ENCODE measurements around the gene BTN3A1.
"Not testable (repeated sequence)": the region's sequence is repeated elsewhere in the genome, so short reads cannot be mapped to it uniquely, and the experiment has no call there.

The BTN3A1 gene

GRCh38 chr6:26366504-26366903 lies 35.6 kb upstream of the BTN3A1 start:
- TF ChIP-seq ZNF274 (IDR thresholded peaks at IDR 0.05; ENCODE audit: low read depth, low read length): no peak
- TF ChIP-seq SUZ12 (IDR thresholded peaks at IDR 0.05; ENCODE audit: extremely low read depth, insufficient read depth, insufficient read length): no peak
- no peak for TF ChIP-seq YY1 (IDR thresholded peaks at IDR 0.05; ENCODE audit: insufficient read depth, insufficient read length)
- no peak overlapping the region for H3K9ac ChIP-seq (ENCODE audit: insufficient read length, low read depth)
- no peaks in the 10 kb centered on the region for H3K36me3 ChIP-seq (ENCODE audit: insufficient read depth, insufficient read length, low read length)
- H3K9me3 ChIP-seq (ENCODE audit: insufficient read depth, low read length): no peaks in the 10 kb centered on the region
- no peak for DNase-seq (ENCODE audit: low read depth, low spot score)
- H3K4me3 ChIP-seq (ENCODE audit: insufficient read length, low read depth): no peak overlapping the region
- H3K27me3 ChIP-seq (ENCODE audit: insufficient read depth, insufficient read length): no peaks in the 10 kb centered on the region
- H3K4me1 ChIP-seq (ENCODE audit: insufficient read depth, insufficient read length): no peaks in the 10 kb centered on the region

DNA sequence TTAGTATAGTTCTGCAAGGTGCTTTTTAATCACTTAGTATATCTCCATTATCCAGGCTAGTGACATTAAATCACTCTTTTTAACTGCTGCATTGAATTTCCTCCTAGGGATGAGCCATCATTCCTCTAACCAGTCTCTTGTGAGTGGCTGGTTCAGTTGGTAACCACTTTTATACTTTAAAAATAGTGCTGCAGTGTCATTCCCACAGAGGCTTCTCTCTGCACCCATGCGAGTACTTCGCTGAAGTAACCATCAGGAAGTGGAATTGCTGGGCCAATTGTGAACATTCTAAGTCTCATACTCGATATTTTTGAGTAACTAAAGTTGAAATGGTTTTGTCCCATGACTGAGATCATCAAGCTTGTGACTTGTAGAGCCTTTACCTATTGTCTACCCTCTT lies 35.0 kb upstream of the BTN3A1 start:
- Histone ChIP-seq H3K4me3 (ENCODE audit: insufficient read length, low read depth) (no peak overlapping the region), H3K27me3 (ENCODE audit: insufficient read depth, insufficient read length) (no peaks in the 10 kb centered on the region), H3K4me1 (ENCODE audit: insufficient read depth, insufficient read length) (no peaks in the 10 kb centered on the region), H3K36me3 (ENCODE audit: insufficient read depth, insufficient read length, low read length) (no peaks in the 10 kb centered on the region), H3K9ac (ENCODE audit: insufficient read length, low read depth) (no peak overlapping the region), H3K9me3 (ENCODE audit: insufficient read depth, low read length) (no peaks in the 10 kb centered on the region)
- no peak for DNase-seq (ENCODE audit: low read depth, low spot score)
- TF ChIP-seq YY1 (IDR thresholded peaks at IDR 0.05; ENCODE audit: insufficient read depth, insufficient read length): no peak
- TF ChIP-seq SUZ12 (IDR thresholded peaks at IDR 0.05; ENCODE audit: extremely low read depth, insufficient read depth, insufficient read length): no peak
- TF ChIP-seq ZNF274 (IDR thresholded peaks at IDR 0.05; ENCODE audit: low read depth, low read length): no peak

- H3K4me3 ChIP-seq (ENCODE audit: insufficient read length, low read depth); DNase-seq (ENCODE audit: low read depth, low spot score); H3K27me3 ChIP-seq (ENCODE audit: insufficient read depth, insufficient read length); H3K36me3 ChIP-seq (ENCODE audit: insufficient read depth, insufficient read length, low read length); H3K9me3 ChIP-seq (ENCODE audit: insufficient read depth, low read length); H3K9ac ChIP-seq (ENCODE audit: insufficient read length, low read depth); H3K4me1 ChIP-seq (ENCODE audit: insufficient read depth, insufficient read length): not testable (repeated sequence)
Measured at GRCh38 chr6:26371813-26372212, 30.3 kb upstream of the BTN3A1 start.

DNA sequence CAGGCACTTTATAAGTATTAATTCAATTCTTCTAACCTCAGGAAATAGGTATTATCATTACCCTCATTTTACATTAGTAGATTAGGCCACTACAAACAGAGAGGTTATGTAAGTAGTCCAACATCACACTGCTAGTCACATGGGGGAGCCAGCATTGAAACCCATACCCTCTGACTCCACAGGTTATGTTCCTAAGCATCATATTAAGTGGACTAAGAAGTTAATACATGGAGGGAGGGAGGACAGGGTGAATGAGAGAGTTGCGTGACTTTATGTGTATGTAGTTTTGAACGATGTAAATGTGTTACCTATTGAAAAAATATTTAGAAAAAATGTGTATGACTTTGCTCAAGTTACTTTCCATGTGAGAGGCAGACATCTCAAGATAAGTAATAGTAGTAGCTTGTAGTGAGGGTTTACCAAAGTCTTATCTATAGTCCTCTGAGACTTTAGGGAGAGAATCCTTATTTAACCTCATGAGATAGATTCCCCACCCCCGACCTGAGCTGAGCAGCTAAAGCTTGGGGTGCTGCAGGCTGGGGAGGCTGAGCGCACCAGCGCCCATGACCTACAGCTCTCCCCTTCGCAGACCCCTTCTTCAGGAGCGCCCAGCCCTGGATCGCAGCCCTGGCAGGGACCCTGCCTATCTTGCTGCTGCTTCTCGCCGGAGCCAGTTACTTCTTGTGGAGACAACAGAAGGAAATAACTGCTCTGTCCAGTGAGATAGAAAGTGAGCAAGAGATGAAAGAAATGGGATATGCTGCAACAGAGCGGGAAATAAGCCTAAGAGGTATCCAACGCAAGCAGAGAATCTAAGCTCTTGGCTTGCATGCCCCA lies 29.5 kb upstream of the BTN3A1 start:
- Histone ChIP-seq H3K36me3 (ENCODE audit: insufficient read depth, insufficient read length, low read length) (no peaks in the 10 kb centered on the region), H3K4me1 (ENCODE audit: insufficient read depth, insufficient read length) (no peaks in the 10 kb centered on the region), H3K4me3 (ENCODE audit: insufficient read length, low read depth) (no peak overlapping the region), H3K27me3 (ENCODE audit: insufficient read depth, insufficient read length) (no peaks in the 10 kb centered on the region), H3K9ac (ENCODE audit: insufficient read length, low read depth) (no peak overlapping the region), H3K9me3 (ENCODE audit: insufficient read depth, low read length) (no peaks in the 10 kb centered on the region)
- no peak for DNase-seq (ENCODE audit: low read depth, low spot score)
- TF ChIP-seq SUZ12 (IDR thresholded peaks at IDR 0.05; ENCODE audit: extremely low read depth, insufficient read depth, insufficient read length) (no peak), YY1 (IDR thresholded peaks at IDR 0.05; ENCODE audit: insufficient read depth, insufficient read length) (no peak), ZNF274 (IDR thresholded peaks at IDR 0.05; ENCODE audit: low read depth, low read length) (no peak)

- Histone ChIP-seq H3K4me1 (ENCODE audit: insufficient read depth, insufficient read length) (no peaks in the 10 kb centered on the region), H3K4me3 (ENCODE audit: insufficient read length, low read depth) (no peak overlapping the region), H3K9me3 (ENCODE audit: insufficient read depth, low read length) (no peaks in the 10 kb centered on the region), H3K9ac (ENCODE audit: insufficient read length, low read depth) (no peak overlapping the region), H3K27me3 (ENCODE audit: insufficient read depth, insufficient read length) (no peaks in the 10 kb centered on the region), H3K36me3 (ENCODE audit: insufficient read depth, insufficient read length, low read length) (no peaks in the 10 kb centered on the region)
- TF ChIP-seq SUZ12 (IDR thresholded peaks at IDR 0.05; ENCODE audit: extremely low read depth, insufficient read depth, insufficient read length): no peak
- TF ChIP-seq YY1 (IDR thresholded peaks at IDR 0.05; ENCODE audit: insufficient read depth, insufficient read length): no peak
- TF ChIP-seq ZNF274 (IDR thresholded peaks at IDR 0.05; ENCODE audit: low read depth, low read length): no peak
- no peak for DNase-seq (ENCODE audit: low read depth, low spot score)
Measured at GRCh38 chr6:26375270-26375669, 26.8 kb upstream of the BTN3A1 start.

- Histone ChIP-seq H3K9ac (ENCODE audit: insufficient read length, low read depth) (no peak overlapping the region), H3K4me1 (ENCODE audit: insufficient read depth, insufficient read length) (no peaks in the 10 kb centered on the region), H3K9me3 (ENCODE audit: insufficient read depth, low read length) (no peaks in the 10 kb centered on the region), H3K36me3 (ENCODE audit: insufficient read depth, insufficient read length, low read length) (no peaks in the 10 kb centered on the region), H3K27me3 (ENCODE audit: insufficient read depth, insufficient read length) (no peaks in the 10 kb centered on the region), H3K4me3 (ENCODE audit: insufficient read length, low read depth) (no peak overlapping the region)
- TF ChIP-seq YY1 (IDR thresholded peaks at IDR 0.05; ENCODE audit: insufficient read depth, insufficient read length): no peak
- TF ChIP-seq SUZ12 (IDR thresholded peaks at IDR 0.05; ENCODE audit: extremely low read depth, insufficient read depth, insufficient read length): no peak
- no peak for TF ChIP-seq ZNF274 (IDR thresholded peaks at IDR 0.05; ENCODE audit: low read depth, low read length)
- DNase-seq (ENCODE audit: low read depth, low spot score): no peak
Measured at GRCh38 chr6:26377719-26378118, 24.4 kb upstream of the BTN3A1 start.

DNA sequence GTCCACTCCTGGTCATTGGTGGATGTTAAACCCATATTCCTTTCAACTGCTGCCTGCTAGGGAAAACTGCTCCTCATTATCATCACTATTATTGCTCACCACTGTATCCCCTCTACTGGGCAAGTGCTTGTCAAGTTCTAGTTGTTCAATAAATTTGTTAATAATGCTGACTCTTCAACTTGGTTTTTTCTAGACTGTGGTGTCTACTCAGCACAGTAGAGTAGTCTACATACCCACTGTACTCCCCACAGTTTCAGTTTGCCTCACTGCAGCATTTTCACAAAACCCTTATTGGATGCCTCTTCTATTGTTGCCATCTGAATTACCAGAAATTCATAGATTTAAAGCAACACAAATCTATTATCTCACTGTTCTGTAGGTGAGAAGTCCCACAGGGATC lies 23.9 kb upstream of the BTN3A1 start:
- not testable (repeated sequence) for H3K9ac ChIP-seq (ENCODE audit: insufficient read length, low read depth); H3K36me3 ChIP-seq (ENCODE audit: insufficient read depth, insufficient read length, low read length); H3K4me1 ChIP-seq (ENCODE audit: insufficient read depth, insufficient read length)

DNA sequence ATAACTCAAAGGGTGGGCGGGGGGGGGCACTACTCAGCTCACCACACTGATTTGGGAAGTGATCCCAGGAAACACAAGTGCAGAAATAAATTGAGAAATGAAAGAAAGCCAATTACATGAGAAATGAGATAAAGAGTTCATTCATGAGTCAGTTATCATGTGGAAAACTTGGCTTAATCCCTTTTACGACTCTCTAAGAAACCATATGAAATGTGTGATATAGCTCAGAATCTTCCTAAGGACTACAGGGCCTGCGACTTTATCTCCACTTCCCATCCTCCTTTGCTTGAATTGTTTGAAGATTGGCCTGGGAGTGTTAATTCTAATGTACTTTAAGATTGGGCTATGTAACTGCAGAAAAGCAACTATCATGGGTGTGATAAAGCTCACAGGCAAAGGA lies 22.8 kb upstream of the BTN3A1 start:
- H3K9ac ChIP-seq (ENCODE audit: insufficient read length, low read depth): no peak overlapping the region

More for the DNA sequence above, 23.9 kb upstream of the BTN3A1 start:
- not testable (repeated sequence) for H3K9me3 ChIP-seq (ENCODE audit: insufficient read depth, low read length); H3K27me3 ChIP-seq (ENCODE audit: insufficient read depth, insufficient read length); H3K4me3 ChIP-seq (ENCODE audit: insufficient read length, low read depth); DNase-seq (ENCODE audit: low read depth, low spot score)

More for the DNA sequence above, 22.8 kb upstream of the BTN3A1 start:
- H3K4me3 ChIP-seq (ENCODE audit: insufficient read length, low read depth): no peak overlapping the region
- H3K36me3 ChIP-seq (ENCODE audit: insufficient read depth, insufficient read length, low read length): no peaks in the 10 kb centered on the region
- TF ChIP-seq YY1 (IDR thresholded peaks at IDR 0.05; ENCODE audit: insufficient read depth, insufficient read length) (no peak), ZNF274 (IDR thresholded peaks at IDR 0.05; ENCODE audit: low read depth, low read length) (no peak), SUZ12 (IDR thresholded peaks at IDR 0.05; ENCODE audit: extremely low read depth, insufficient read depth, insufficient read length) (no peak)
- H3K4me1 ChIP-seq (ENCODE audit: insufficient read depth, insufficient read length): no peaks in the 10 kb centered on the region
- H3K27me3 ChIP-seq (ENCODE audit: insufficient read depth, insufficient read length): no peaks in the 10 kb centered on the region
- no peak for DNase-seq (ENCODE audit: low read depth, low spot score)
- no peaks in the 10 kb centered on the region for H3K9me3 ChIP-seq (ENCODE audit: insufficient read depth, low read length)

Data from NT2/D1 (cell line).